Measurements from ENCODE around the gene RALGAPA1. TPM values are rescaled to one million over a fixed set of nuclear protein-coding genes. Genes with fewer than 3 reads are reported as not detected.
"Not testable (repeated sequence)": the region's sequence is repeated elsewhere in the genome, so short reads cannot be mapped to it uniquely, and the experiment has no call there.

The RALGAPA1 gene
- total RNA-seq (2014; rRNA removed; shearing (Covaris generic)) = 11.4 and 19.5 TPM in 2 replicates

DNA sequence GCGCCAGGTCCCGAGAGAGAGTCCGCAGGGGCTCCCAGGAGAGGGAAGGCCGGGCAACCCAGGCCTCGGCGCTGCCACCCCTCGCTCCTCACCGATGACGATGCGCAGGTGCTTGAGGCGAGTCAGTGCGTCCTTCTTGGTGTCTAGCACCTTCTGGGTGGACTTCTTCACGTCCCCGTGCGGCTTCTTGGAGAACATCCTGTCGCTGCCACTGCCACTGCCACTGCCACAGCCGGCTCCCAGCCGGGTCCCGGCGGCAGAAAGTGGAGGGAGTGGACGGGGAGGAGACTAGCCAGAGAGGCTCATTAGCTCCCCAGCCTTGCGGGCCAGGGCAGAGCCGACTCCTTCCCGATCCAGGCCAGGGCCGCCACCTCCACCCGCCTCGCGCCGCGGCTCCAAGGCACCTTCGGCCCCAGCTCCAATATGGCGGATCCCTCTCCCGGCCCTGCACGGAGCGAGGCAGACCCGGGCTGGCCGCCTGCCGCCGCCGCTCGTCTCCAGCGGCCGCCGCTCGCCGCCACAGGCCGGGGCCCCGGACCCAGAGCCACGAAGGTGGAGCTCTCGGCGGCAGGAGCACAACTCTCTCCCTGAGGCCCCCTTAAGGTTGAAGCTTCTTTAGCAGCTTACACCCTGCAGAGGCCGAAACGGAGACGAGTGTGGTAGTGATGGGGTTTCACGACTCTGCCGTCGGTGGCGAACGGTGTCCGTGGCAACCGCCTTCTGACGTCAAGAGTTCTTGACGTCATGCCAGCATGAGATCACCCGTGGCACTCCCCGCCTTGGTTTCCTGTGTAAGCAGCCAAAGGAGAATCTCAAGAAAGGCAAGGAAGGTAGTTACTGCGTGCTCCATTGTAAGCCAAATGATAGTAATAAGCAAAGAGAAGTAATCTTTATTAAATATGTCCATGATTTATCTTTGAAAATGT lies at the start of gene RALGAPA1:
TSS of gene RALGAPA1 (minus strand) at position 658 of the 926 bp plus-strand sequence. CDS start at position 198, 460 bp downstream.
- peak within 1 kb of the TSS; percentile 69 for H3K4me3 ChIP-seq (ENCODE audit: insufficient read depth, low read depth, low read length)
- H3K36me3 ChIP-seq (replicated peaks; ENCODE audit: control insufficient read depth, insufficient read depth, low read length); H3K27me3 ChIP-seq (ENCODE audit: control insufficient read depth, insufficient read depth, low read length): not testable (repeated sequence)
- DNase-seq = peak; percentile 83

DNA sequence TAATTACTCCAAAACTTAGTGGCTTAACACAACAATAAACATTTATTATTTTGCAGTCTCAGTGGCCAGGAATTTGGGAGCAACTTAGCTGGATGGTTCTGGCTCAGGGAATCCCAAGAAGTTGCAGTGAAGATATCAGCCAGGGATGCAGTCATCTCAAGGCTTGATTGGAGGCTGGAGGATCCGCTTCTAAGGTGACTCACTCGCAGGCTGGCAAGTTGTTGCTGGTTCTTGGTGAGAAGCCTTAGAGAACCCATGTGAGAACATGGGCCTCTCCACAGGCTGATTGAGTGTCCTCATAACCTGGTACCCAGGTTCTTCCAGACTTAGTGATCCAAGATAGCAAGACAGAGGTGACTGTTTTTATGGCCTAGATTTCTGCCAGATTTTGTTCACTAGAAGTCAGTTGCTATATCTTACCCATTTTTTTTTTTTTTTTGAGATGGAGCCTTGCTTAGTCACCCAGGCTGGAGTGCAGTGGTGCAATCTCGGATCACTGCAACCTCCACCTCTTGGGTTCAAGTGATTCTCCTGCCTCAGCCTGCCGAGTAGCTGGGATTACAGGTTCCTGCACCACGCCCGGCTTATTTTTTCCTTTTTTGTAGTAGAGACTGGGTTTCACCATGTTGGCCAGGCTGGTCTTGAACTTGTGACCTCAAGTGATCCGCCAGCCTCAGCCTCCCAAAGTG lies 49.6 kb upstream of the RALGAPA1 start:
- no peaks in the 10 kb centered on the region for H3K27me3 ChIP-seq (ENCODE audit: control insufficient read depth, insufficient read depth, low read length)
- no peak overlapping the region for H3K4me3 ChIP-seq (ENCODE audit: insufficient read depth, low read depth, low read length)
- no peak for DNase-seq
- peaks cover 1% of the 10 kb centered on the region for H3K36me3 ChIP-seq (replicated peaks; ENCODE audit: control insufficient read depth, insufficient read depth, low read length)

DNA sequence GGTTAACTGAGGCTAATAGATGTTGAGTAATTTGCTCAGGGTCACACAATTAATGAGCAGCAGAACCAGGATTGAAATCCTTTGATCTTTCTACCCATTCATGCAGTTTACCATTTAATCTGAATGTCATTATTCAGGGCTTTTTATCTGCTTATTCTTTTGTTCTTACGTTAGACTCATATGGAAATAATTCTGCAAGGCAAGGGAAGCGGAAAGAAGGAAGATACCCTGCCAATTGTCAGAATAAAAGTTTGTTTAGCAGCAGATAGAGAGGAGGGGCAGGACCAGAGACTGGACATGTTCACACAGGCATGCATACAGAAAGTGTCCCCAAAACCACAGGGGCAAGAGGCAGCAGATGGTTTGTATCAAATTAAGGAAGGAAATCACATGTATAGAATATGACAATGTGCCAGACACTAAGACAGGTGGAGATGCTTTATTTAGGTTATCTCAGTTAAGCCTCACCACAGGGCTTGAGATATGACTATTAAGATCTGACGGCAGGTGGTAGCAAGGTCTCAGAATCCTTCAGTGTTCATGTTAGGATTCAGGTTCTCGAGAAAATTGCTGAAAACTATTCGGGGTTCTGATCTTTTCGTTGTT lies 46.9 kb upstream of the RALGAPA1 start:
- Histone ChIP-seq H3K4me3 (ENCODE audit: insufficient read depth, low read depth, low read length) (no peak overlapping the region), H3K36me3 (replicated peaks; ENCODE audit: control insufficient read depth, insufficient read depth, low read length) (no peaks in the 10 kb centered on the region), H3K27me3 (ENCODE audit: control insufficient read depth, insufficient read depth, low read length) (no peaks in the 10 kb centered on the region)
- DNase-seq = no peak

DNA sequence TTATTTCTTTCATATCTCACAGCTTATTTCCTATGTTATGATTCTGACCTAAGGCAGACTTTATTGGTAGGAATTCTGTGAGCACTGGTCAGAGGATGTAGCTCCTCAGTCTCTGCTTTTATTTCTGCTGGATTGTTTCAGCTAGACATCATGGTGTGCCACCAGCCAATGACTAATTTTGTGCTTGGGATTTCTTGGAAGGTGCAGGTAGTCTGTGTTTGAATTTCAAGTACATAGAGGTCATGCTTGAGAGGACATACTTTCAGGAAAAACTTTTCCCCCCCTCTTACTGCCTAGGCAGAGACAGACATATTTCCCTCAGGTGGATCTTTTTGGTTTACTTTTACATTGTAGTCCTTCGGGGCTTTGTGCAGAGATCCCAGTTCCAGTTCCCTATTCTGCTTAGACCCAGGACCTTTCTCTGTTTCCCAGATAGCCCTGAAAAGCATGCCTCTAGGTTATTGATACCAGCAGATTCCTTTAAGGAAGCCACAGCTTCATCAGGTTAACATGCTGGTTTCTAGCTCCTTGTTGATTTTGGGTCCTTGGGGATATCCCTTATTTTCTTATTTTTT lies 45.7 kb upstream of the RALGAPA1 start:
- DNase-seq = no peak
- Histone ChIP-seq H3K36me3 (replicated peaks; ENCODE audit: control insufficient read depth, insufficient read depth, low read length) (no peaks in the 10 kb centered on the region), H3K27me3 (ENCODE audit: control insufficient read depth, insufficient read depth, low read length) (no peaks in the 10 kb centered on the region), H3K4me3 (ENCODE audit: insufficient read depth, low read depth, low read length) (no peak overlapping the region)

- H3K4me3 ChIP-seq (ENCODE audit: insufficient read depth, low read depth, low read length) = no peak overlapping the region
- no peak for DNase-seq
Observed at GRCh38 chr14:35853225-35853624, 44.1 kb upstream of the RALGAPA1 start.

GRCh38 chr14:35851823-35852222 lies 42.7 kb upstream of the RALGAPA1 start:
- no peaks in the 10 kb centered on the region for H3K36me3 ChIP-seq (replicated peaks; ENCODE audit: control insufficient read depth, insufficient read depth, low read length)
- no peak for DNase-seq
- no peaks in the 10 kb centered on the region for H3K27me3 ChIP-seq (ENCODE audit: control insufficient read depth, insufficient read depth, low read length)
- H3K4me3 ChIP-seq (ENCODE audit: insufficient read depth, low read depth, low read length) = no peak overlapping the region

More at GRCh38 chr14:35853225-35853624, 44.1 kb upstream of the RALGAPA1 start:
- no peaks in the 10 kb centered on the region for H3K36me3 ChIP-seq (replicated peaks; ENCODE audit: control insufficient read depth, insufficient read depth, low read length)
- H3K27me3 ChIP-seq (ENCODE audit: control insufficient read depth, insufficient read depth, low read length) = no peaks in the 10 kb centered on the region

DNA sequence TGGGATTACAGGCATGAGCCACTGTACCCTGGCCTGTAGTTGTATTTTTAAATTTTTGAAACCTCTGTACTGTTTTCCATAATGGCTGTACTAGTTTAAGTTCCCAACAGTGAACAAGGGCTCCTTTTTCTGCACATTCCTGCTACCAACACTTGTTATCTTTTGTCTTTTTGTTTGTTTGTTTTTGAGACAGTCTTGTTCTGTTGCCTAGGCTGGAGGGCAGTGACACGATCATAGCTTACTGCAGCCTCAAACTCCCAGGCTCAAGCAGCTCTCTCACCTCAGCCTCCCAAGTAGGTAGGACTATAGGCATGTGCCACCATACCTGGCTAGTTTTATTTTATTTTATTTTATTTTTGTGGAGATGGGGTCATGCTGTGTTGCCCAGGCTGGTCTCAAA lies 40.0 kb upstream of the RALGAPA1 start:
- no peaks in the 10 kb centered on the region; the same call in 1 of the 2 replicates for H3K36me3 ChIP-seq (replicated peaks; ENCODE audit: control insufficient read depth, insufficient read depth, low read length)
- no peak overlapping the region for H3K4me3 ChIP-seq (ENCODE audit: insufficient read depth, low read depth, low read length)
- no peaks in the 10 kb centered on the region for H3K27me3 ChIP-seq (ENCODE audit: control insufficient read depth, insufficient read depth, low read length)
- DNase-seq = no peak

DNA sequence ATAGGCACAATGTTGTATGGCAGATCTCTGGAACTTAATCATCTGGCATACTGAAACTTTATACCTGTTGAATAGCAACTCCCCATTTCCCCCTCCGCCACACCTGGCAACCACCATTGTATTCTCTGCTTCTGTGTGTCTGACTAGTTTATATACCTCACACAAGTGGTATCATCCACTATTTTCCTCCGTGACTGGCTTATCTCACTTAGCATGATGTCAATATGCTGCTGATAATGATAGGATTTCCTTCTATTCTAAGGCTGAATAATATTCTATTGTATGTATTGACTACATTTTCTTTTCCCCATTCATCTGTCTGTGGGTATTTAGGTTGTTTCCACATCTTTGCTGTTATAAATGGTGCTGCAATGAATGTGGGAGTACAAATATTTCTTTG lies 38.5 kb upstream of the RALGAPA1 start:
- DNase-seq = no peak
- no peaks in the 10 kb centered on the region for H3K27me3 ChIP-seq (ENCODE audit: control insufficient read depth, insufficient read depth, low read length)
- H3K4me3 ChIP-seq (ENCODE audit: insufficient read depth, low read depth, low read length) = no peak overlapping the region
- H3K36me3 ChIP-seq (replicated peaks; ENCODE audit: control insufficient read depth, insufficient read depth, low read length) = no peaks in the 10 kb centered on the region; the same call in 1 of the 2 replicates

DNA sequence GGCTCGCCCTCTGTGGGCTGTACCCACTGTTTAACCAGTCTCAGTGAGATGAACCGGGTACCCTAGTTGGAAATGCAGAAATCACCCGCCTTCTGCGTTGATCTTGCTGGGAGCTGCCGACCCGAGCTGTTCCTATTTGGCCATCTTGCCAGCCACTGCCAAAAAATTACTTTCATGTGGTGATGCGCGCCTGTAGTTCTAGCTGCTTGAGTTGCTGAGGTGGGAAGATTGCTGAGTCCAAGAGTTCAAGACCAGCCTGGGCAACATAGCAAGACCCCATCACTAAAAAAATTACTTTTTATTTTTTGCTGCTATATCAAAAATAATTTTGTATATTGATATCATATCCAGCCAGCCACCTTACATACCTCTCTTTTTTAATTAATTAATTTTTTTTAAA lies 35.4 kb upstream of the RALGAPA1 start:
- H3K4me3 ChIP-seq (ENCODE audit: insufficient read depth, low read depth, low read length) = no peak overlapping the region
- no peaks in the 10 kb centered on the region for H3K27me3 ChIP-seq (ENCODE audit: control insufficient read depth, insufficient read depth, low read length)
- no peak for DNase-seq
- no peaks in the 10 kb centered on the region; the same call in 1 of the 2 replicates for H3K36me3 ChIP-seq (replicated peaks; ENCODE audit: control insufficient read depth, insufficient read depth, low read length)

DNA sequence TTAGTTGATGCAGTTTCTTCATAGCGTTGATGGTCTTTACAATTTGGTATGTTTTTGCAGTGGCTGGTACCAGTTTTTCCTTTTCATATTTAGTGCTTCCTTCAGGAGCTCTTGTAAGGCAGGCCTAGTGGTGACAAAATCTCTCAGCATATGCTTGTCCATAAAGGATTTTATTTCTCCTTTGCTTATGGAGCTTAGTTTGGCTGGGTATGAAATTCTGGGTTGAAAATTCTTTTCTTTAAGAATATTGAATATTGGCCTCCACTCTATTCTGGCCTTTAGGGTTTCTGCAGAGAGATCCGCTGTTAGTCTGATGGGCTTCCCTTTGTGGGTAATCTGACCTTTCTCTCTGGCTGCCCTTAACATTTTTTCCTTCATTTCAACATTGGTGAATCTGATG lies 33.1 kb upstream of the RALGAPA1 start:
- not testable (repeated sequence) for H3K36me3 ChIP-seq (replicated peaks; ENCODE audit: control insufficient read depth, insufficient read depth, low read length); H3K4me3 ChIP-seq (ENCODE audit: insufficient read depth, low read depth, low read length); H3K27me3 ChIP-seq (ENCODE audit: control insufficient read depth, insufficient read depth, low read length); DNase-seq

DNA sequence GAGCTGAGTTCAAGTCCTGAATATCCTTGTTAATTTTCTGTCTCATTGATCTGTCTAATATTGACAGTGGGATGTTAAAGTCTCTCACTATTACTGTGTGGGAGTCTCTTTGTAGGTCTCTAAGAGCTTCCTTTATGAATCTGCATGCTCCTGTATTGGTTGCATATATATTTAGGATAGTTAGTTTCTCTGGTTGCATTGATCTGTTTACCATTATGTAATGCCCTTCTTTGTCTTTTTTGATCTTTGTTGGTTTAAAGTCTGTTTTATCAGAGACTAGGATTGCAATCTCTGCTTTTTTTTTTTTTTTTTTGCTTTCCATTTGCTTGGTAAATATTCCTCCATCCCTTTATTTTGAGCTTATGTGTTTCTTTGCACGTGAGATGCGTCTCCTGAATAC lies 32.6 kb upstream of the RALGAPA1 start:
- H3K4me3 ChIP-seq (ENCODE audit: insufficient read depth, low read depth, low read length); DNase-seq; H3K36me3 ChIP-seq (replicated peaks; ENCODE audit: control insufficient read depth, insufficient read depth, low read length); H3K27me3 ChIP-seq (ENCODE audit: control insufficient read depth, insufficient read depth, low read length): not testable (repeated sequence)

DNA sequence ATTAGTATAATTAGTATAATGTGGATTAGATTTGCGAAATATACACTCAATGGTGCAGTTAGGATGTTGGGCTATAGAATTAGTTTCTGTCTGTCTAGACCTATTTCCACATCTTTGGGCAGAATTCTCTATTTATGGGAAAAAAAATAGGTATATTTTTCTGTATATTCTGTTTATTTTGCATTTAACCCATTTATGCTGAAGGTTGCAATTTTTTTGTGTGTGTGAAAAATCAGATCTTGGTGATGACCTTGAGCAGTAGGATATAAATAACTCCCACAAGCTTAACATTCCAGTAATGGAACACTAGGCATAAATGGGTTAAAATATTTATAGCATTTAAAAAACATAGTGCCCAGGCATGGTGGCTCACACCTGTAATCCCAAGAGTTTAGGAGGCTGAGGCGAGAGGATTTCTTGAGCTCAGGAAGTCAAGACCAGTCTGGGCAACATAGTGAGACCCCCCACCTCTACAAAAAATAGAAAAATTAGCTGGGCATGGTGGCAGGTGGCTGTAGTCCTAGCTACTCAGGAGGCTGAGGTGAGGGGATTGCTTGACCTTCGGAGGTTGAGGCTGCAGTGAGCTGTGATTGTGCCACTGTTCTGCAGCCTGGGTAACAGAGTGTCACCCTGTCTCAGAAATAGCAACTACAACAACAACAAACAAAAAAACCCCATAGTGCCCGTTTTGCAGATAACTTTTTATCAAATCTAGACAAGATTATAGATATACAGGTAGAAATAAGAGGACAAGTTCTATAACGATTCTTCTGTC lies 26.3 kb upstream of the RALGAPA1 start:
- no peaks in the 10 kb centered on the region for H3K27me3 ChIP-seq (ENCODE audit: control insufficient read depth, insufficient read depth, low read length)

GRCh38 chr14:35829449-35829848 lies 20.4 kb upstream of the RALGAPA1 start:
- no peaks in the 10 kb centered on the region; the same call in none of the 2 replicates for H3K36me3 ChIP-seq (replicated peaks; ENCODE audit: control insufficient read depth, insufficient read depth, low read length)
- H3K4me3 ChIP-seq (ENCODE audit: insufficient read depth, low read depth, low read length) = no peak overlapping the region
- H3K27me3 ChIP-seq (ENCODE audit: control insufficient read depth, insufficient read depth, low read length) = no peaks in the 10 kb centered on the region
- no peak for DNase-seq

More for the DNA sequence above, 26.3 kb upstream of the RALGAPA1 start:
- Histone ChIP-seq H3K36me3 (replicated peaks; ENCODE audit: control insufficient read depth, insufficient read depth, low read length) (no peaks in the 10 kb centered on the region; the same call in none of the 2 replicates), H3K4me3 (ENCODE audit: insufficient read depth, low read depth, low read length) (no peak overlapping the region)
- DNase-seq = no peak

Data from H7 (cell line).